ENCODE measurements around the gene CENPU.

CENPU gene

DNA sequence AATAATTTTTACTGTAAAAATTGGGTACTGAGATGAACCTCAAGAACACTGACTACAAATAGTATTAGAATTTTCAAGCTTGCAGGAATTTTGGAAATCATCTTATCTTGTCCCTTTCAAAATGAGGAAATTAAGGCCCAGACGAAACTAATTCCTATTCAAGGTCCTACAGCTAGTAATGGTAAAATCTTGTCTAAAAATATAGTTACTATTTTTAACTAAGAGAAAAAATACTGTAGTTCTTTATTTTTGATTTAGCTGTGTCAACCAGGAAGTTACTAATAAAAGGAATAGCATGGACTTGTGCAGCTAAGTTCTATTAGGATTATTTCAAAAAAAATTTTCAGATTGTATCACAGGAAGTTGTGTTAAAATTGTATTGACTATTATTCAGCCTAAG is 71.7 kb downstream of the CENPU start:
- POLR2A ChIA-PET: interaction anchor here (0.6 to 1.0 kb wide), 2 partner anchors 8 to 13 kb away, joined by 3 read pairs; partner anchors contain the start of genes CASP3 and PRIMPOL
- H3K36me3 ChIP-seq (ENCODE audit: control insufficient read depth in 2 of 2, insufficient read depth in 1 of 2, low read length in 2 of 2): peaks cover 4 to 54% of the 10 kb centered on the region in 2 experiments
- TF ChIP-seq ZNF324 (tag by site-specific recombination; IDR thresholded peaks at IDR 0.05): no peak
- TF ChIP-seq ZSCAN4 (tag by site-specific recombination; IDR thresholded peaks at IDR 0.05): no peak
- TF ChIP-seq ZEB2 (tag by site-specific recombination; IDR thresholded peaks at IDR 0.05): no peak
- TF ChIP-seq, protein P1, sequence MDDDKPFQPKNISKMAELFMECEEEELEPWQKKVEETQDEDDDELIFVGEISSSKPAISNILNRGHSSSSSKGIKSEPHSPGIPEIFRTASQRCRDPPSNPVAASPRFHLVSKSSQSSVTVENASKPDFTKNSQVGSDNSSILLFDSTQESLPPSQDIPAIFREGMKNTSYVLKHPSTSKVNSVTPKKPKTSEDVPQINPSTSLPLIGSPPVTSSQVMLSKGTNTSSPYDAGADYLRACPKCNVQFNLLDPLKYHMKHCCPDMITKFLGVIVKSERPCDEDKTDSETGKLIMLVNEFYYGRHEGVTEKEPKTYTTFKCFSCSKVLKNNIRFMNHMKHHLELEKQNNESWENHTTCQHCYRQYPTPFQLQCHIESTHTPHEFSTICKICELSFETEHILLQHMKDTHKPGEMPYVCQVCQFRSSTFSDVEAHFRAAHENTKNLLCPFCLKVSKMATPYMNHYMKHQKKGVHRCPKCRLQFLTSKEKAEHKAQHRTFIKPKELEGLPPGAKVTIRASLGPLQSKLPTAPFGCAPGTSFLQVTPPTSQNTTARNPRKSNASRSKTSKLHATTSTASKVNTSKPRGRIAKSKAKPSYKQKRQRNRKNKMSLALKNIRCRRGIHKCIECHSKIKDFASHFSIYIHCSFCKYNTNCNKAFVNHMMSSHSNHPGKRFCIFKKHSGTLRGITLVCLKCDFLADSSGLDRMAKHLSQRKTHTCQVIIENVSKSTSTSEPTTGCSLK (tag by site-specific recombination; IDR thresholded peaks at IDR 0.05): no peak
- no peak for TF ChIP-seq ZNF792 (tag by site-specific recombination; IDR thresholded peaks at IDR 0.05)
- no peak for TF ChIP-seq ZNF621 (tag by site-specific recombination; IDR thresholded peaks at IDR 0.05)
- TF ChIP-seq HOXA7 (CRISPR knock-in tag; IDR thresholded peaks at IDR 0.05; ENCODE audit: borderline replicate concordance): no peak
- TF ChIP-seq ZNF23 (tag by site-specific recombination; IDR thresholded peaks at IDR 0.05; ENCODE audit: borderline replicate concordance): no peak
- TF ChIP-seq, protein P2, sequence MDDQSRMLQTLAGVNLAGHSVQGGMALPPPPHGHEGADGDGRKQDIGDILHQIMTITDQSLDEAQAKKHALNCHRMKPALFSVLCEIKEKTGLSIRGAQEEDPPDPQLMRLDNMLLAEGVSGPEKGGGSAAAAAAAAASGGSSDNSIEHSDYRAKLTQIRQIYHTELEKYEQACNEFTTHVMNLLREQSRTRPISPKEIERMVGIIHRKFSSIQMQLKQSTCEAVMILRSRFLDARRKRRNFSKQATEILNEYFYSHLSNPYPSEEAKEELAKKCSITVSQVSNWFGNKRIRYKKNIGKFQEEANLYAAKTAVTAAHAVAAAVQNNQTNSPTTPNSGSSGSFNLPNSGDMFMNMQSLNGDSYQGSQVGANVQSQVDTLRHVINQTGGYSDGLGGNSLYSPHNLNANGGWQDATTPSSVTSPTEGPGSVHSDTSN (CRISPR knock-in tag; IDR thresholded peaks at IDR 0.05): no peak
- no peak for TF ChIP-seq ZBTB1 (tag by site-specific recombination; IDR thresholded peaks at IDR 0.05)
- TF ChIP-seq ZNF747 (tag by site-specific recombination; IDR thresholded peaks at IDR 0.05): no peak
- TF ChIP-seq PRDM2 (tag by site-specific recombination; IDR thresholded peaks at IDR 0.05; ENCODE audit: borderline replicate concordance): no peak
- H3K9me3 ChIP-seq (ENCODE audit: control insufficient read depth, insufficient read depth, low read depth, low read length): no peaks in the 10 kb centered on the region
- no peaks in the 10 kb centered on the region for H3K4me1 ChIP-seq (ENCODE audit: control insufficient read depth, insufficient read depth, low read length)
- no peak overlapping the region for H3K27ac ChIP-seq (ENCODE audit: extremely low read depth, low read depth, low read length)
- no peak overlapping the region for H3K4me3 ChIP-seq (ENCODE audit: low read depth, low read length)
- CTCF ChIA-PET: no interaction called here

DNA sequence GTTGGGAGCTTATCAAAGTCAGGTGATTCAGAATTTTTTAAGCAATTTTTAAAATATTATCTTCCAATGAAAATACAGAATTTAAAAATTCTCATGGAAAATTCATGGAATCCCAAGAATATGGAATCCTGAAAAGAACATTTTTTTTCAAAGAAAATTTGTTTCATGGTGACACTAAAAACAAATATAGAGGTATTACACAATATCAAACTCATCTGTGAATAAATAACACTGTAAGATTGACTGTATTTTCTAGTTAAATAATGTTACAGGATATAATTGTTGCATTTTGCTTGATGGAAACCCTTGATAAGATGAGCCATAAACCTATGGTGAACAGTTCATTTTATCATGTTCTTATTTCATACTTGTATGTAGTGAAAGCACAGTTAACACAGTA is 72.9 kb downstream of the CENPU start:
- CTCF ChIA-PET: no interaction called here
- POLR2A ChIA-PET: no interaction called here
- H3K9me3 ChIP-seq (ENCODE audit: control insufficient read depth, insufficient read depth, low read depth, low read length): no peaks in the 10 kb centered on the region
- peaks cover 4 to 53% of the 10 kb centered on the region in 2 experiments for H3K36me3 ChIP-seq (ENCODE audit: control insufficient read depth in 2 of 2, insufficient read depth in 1 of 2, low read length in 2 of 2)
- TF ChIP-seq ZNF433 (tag by site-specific recombination; IDR thresholded peaks at IDR 0.05; ENCODE audit: low read depth) (no peak), ZNF24 (tag by site-specific recombination; IDR thresholded peaks at IDR 0.05) (no peak)
- no peak overlapping the region for H3K4me3 ChIP-seq (ENCODE audit: low read depth, low read length)
- no peaks in the 10 kb centered on the region for H3K4me1 ChIP-seq (ENCODE audit: control insufficient read depth, insufficient read depth, low read length)
- H3K27ac ChIP-seq (ENCODE audit: extremely low read depth, low read depth, low read length): no peak overlapping the region

Data from HEK293 (cell line).